Inflammatory macrophage treated with lipopolysaccharide for 4 hours (primary cell): ENCODE measurements around the gene SMIM36.
"Not testable (repeated sequence)": the region's sequence is repeated elsewhere in the genome, so short reads cannot be mapped to it uniquely, and the experiment has no call there.

ENCODE experiments used
- DNase-seq: peaks from one replicate; pipeline ENCODE4 v3.0.0-alpha.2; 2020

The SMIM36 gene

DNA sequence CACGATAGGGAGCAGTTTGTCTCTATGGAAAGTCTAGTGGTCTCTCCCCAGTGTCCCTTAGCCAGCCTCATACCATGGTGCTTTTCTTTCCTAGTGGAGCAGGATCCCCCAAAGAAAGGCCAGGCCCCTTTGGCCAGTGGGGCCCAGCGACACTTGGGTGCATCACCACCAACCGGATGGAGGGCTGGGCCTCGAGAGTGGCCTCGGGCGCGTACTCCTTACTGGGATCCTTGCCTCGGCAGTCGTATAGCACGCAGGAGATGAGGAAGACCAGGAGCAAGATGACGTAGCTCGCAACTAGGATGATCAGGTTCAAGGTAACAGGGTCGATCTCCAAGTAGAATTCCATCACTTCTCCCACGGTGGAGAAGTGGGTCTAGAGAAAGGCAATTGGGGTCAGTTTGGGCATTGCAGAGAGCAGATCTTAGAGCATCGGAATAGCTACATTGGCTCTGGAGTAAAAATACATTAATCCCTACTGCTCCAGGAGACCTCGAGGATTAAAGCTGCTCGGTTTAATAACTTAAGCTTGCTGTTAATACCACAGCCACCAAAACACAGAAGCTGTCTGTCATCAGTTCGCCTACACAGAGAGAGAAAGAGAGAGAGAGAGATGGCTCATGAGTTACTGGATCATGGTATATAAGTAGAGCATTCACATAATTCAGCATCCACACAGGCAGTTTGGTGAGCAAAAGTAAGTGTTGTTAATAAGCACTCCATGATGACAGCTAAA lies at the start of gene SMIM36:
TSS of gene SMIM36 (minus strand) at position 467 of the 736 bp plus-strand sequence.
- no peak for DNase-seq

DNA sequence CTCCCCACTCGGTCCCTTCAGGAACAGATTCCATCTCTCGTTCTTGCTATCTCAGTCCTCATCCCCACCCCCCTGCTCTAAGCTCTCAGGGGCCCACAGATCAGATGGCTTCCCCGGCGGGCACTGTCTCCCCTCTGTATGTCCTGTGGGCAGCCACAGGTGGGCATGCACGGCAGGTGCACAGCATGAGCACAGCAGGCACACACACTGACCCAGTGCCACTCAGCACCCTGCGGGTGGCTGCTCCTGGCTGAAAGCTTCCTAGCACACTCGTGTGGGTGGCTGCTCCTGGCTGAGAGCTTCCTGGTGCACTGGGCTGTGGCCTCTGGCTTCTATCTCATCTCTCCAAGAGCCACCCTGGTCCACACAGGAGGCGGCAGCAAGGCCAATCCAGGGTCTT lies 44.5 kb upstream of the SMIM36 start:
- DNase-seq: no peak

DNA sequence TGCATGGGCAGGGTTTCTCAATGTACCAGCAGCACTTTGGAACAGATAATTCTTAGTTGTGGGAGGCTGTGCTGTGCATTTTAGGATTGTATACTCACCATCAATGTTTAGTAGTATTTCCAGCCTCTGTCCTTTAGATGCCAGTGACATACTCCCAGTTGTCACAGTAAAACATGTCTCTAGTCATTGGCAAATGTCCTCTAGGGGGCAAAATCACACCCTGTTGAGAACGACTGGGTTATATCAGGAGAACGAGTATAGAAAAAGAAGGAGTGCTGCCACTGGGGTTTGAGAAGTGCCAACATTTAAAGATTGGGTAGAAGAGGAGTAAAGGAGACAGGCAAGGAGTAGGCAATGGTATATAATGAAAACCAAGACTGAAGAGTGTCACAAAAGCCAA lies 37.9 kb upstream of the SMIM36 start:
- no peak for DNase-seq

DNA sequence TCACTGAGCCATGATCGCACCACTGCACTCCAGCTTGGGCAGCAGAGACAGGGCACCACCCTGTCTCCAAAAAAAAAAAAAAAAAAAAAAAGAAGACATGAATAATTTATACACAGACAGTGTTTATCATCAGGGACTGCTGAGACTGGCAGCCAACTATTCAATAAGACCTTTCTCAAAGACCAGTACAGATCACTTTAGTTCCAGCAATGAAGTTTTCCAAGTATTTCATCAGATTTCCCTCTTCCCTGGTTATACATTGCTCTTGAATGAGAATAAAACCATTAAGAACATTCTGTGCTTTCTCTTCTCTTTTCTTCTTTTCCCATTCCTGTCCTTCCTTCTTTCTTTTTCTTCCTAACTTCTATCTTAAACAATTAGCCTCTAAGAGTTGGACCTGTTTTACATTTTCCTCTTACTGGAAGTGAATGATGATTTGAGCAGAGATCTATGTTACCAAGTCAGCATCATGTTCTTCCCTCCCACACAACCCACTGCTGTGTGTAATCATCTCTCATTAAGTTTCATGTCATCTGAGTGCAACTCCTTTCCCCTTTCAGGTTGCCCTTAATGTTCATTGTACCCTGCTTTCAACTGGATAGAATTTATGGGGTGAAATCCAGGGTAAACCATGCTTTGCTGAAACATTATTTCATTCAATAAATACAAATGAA lies 35.9 kb upstream of the SMIM36 start:
- DNase-seq: peak; percentile 80

DNA sequence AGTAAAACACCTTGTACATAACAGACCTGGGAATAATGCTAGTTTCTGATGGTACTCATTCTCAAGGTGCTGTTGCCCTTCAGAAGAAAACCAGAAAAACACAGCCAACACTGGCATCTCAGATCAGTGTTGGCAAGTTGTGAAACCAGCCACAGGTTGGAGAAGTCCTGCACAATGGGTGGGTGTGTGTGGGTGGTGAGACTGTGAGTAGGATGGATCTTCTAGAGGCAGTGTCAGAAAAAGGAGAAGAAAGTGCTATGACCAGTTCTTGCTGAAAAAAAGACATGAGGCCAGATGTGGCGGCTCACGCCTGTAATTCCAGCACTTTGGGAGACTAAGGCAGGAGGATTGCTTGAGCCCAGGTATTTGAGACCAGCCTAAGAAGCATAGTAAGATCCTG lies 35.2 kb upstream of the SMIM36 start:
- DNase-seq: peak; percentile 76

DNA sequence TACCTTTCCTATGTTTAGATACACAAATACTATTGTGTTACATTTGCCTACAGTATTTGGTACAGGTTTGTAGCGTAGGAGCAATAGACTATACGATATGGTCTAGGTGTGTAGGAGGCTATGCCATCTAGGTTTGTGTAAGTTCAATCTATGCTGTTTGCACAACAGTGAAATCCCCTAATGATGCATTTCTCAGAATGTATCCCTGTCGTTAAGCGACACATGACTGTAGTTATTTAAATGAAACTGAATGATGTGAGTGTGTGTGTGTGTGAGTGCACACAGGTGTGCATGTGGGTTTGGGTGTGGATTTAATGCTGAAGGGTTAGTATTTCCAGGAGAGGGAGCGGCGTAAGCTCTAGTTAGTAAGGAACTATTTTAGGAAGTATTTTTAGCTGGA lies 34.6 kb upstream of the SMIM36 start:
- DNase-seq: peak; percentile 71

DNA sequence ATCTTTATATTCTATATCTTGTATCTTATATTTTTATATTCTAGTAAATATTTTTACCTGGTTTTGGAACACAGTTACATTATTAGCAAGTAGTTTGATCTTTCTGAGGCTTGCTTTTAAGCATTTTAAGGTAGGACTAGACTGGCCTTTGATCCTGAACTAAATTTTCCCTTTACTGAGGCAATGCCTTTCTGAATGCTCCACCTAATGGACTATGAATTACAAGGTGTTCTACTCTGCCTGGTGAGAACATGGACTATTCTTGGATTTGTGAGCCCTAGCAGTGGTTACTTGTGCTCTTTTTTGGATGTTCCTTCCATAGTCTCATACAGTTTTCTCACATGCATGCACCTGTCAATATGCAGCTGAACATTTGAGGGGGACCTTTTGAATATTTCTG lies 32.5 kb upstream of the SMIM36 start:
- DNase-seq: no peak

DNA sequence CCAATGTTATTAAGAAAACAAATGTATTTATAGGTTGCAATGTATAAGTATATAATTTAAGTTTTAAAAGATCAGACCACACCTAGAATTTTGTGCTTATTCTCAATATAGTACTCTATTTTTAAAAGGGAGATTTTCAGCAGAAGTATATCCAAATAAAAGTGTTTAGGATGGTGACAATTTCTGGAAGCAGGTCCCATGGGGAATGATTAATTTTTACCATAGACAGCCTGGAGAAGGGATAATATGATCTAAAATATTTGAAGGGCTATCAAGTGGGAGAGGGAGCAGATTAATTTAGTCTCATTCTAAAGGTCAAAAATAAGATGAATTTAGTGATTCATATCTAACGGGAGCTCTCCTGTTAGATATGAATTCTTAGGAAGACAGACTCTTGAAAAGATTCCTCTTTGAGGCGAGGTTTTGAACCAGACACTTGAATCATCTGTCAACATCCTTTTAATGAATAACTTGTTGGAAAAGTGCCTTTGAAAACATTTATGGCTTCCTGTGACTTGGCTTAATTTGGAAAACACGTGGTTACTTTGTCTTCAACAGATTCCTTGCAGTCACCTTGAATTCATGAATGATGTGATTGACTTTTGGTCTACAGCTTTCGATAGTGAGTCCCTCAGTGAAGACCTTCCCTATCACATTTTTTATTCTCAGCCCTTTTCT lies 29.3 kb upstream of the SMIM36 start:
- DNase-seq: no peak

DNA sequence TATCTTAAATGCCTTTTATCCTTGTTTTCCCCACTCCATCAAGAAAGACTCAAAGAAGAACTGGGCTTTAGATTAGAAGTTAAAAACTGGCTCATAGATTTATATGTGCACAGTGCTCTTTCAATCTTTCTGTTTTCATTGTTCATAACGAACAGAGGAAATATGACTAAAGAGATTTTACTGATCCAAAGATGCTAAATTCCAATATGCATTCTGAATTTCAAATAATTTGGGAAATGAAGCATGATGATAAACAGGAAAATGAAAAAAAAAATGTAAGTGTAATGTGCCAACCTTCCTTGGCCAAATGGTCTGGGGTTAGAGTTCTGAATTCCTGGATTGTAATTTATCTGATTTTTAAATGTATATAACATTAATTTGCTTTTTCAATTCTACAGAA lies 25.0 kb upstream of the SMIM36 start:
- DNase-seq: no peak

DNA sequence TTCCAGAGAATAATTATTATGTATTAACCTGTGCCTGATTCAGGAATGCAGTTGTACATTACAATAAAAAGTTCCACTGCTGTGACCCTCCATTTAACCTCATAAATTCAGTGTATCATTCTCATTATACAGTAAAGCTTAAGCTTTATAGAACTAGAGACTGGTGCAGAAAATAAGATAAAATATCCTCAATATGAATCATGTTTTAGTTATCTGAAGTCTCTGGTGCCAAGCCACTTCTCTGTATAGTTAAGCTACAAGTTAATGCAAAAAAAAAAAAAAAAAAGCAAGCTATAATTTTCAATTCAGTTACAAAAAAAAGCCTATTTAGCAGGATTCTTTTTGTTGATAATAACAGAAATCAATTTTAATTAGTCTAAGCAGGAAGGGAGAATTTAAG lies 22.4 kb upstream of the SMIM36 start:
- DNase-seq: no peak

DNA sequence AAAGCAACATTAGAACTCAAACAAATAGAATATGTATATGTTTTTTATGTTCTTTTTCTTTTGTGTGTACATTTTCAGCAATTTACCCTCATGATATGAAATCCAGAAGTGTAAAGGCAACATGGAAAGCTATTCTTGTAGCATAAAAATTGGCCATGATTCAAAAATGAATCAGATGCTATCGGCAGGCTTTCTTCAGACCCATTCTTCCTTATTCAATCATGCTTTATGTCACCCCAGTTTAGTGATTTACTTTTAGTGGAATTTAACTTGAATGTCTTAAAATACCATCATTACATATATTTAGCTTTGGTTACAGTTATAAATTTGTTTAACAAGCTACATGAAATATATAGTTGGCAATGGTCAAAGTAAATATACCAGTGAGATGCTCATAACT lies 21.4 kb upstream of the SMIM36 start:
- no peak for DNase-seq

DNA sequence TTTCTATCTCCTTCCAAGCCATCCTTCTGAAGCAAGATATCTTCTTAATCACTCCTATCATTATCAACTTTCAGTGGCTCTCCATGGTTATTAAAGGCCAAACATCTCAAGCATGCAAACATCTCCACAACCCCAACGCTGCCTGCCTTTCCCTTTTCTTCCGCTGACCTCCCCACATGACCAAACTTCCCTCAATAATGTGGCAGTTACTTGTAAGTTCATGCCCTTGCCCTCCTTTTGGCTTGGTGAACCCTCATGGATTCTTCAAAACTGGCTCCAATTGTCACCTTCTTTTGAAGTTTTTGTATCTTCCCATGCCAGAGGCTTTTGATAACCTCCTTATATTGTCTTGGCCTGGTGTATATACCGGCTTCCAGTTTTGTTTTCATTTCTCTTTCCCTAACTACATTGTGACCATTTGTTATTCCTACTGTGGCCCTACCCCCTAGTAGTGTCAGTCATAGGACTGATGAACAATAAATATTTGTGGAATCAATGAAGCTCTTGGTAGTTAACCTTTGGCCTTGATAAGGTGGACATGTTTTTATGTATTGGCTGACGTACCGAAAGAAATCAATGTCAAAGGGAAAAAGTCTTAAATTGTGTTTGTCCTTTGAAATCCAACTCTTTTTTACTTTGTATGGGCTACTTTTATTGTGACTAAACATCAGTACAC lies 19.9 kb upstream of the SMIM36 start:
- no peak for DNase-seq

DNA sequence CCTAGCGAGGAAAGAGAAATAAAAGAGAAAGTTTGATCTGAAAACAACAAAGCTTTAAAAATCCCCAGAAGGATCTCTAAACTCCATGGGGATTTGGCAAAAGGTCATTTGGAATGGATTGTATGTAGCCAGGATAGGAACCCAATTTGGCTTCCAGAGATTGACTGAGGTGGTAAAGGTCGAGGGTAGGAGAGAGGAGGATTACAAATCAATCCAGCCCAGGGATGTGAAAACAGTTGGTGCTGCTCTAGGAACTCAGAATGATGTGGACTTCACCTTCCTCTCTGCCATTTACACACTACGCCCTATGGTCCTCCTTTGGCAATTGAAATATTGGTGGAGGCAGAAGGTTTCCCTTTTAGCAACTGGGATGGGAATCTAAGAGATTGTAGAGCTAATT lies 18.8 kb upstream of the SMIM36 start:
- no peak for DNase-seq

DNA sequence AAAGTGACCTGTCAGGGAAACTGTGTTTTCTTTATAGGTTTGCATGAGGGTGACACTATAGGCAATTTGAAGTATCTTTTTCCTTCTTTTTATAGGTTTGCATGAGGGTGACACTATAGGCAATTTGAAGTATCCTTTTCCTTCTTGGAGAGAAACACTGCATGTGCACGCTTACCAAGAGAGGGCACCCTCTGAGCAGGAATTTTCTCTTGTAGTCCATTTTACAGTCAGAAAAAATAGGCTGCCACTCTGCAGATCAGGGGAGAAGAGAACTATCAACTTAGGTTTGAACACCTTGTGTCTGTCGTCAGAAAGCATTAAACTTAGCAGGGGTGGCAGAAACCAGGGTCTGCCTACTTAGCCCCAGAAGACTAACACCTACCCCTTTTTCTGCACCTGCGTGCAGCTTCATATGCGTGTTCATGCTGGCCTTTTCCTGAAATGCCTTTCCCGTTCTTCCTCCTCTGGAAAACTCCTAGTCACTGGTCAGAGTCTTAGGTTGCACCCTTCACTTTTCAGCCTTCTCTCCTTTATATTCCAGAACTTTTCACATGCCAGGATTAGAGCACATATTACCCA lies 16.4 kb upstream of the SMIM36 start:
- DNase-seq: peak; percentile 60

DNA sequence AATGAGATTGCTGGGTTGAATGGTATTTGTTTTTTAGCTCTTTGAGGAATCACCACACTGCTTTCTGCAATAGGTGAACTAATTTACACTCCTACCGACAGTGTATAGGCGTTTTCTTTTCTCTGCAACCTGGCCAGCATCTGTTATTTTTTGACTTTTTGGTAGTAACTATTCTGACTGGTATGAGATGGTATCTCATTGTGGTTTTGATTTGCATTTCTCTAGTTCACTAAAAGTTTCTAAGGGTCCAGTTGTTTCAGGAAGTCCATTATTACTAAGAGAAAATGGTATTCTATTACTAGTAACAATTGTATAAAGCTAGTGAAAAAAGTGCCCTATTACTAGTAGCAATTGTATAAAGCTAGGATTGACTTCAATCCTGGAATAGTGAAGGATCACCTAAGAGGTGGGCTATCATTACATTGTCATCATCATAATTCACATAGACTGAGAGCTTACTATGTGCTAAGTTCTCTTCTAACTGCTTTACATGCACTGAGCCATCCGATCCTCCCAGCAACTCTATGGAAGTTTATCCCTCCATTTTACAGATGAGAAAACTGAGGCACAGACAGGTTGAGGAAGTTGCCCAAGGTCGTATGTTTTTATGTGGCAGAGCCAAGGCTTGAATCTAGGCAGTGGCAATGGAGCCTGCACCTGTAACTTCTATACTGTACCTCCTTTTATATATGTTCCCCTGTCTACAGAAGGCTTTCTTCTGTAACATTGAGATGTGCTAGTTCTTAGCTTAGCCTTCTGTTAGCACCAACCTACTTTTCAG lies 13.4 kb upstream of the SMIM36 start:
- DNase-seq: no peak

DNA sequence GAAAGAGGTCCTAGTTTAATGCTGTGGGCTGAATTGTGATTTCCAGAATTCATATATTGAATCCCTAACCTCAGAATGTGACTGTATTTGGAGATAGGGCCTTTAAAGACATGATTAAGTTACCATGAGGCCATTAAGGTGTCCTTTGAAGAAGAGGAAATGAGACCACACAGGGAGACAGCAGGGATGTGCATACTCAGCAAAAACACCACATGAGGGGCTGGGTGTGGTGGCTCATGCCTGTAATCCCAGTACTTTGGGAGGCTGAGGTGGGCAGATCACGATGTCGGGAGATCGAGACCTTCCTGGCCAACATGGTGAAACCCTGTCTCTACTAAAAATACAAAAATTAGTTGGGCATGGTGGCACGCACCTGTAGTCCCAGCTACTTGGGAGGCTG lies 11.8 kb upstream of the SMIM36 start:
- DNase-seq: not testable (repeated sequence)

DNA sequence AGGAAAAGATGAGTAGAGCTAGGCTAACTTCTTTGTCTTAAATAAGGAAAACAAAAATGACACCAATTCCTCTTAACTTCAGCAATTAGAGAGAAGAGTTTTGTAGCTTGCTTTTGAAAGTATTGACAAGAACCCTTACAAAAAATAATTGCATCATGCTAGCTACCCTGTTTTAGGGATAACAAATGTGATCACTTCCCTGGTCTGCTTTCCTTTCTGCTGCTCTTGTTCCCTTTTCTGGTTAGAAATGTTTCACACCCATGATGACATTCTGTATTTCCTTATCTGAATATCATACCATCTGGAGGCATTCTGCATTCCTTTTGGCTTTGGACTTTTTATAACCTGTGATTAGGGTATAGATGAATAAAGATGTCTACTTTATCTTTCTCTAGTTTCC lies 9.9 kb upstream of the SMIM36 start:
- peak; percentile 91 for DNase-seq

DNA sequence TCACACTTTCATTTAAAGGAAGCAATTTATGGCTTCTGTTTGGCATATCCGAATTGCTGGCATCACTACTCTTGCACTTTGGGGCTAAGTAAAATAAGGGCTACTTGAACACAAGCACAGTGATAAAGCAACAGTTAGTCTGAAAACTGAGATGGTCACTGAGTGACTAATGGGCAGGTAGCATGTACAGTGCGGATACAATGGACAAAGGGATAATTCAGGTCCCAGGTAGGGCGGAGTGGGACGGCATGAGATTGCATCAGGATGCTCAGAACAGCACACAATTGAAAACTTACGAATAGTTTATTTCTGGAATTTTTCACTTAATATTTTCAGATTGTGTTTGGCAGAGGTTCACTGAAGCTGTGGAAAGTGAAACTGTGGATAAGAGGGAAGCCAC lies 9.2 kb upstream of the SMIM36 start:
- peak; percentile 15 for DNase-seq

DNA sequence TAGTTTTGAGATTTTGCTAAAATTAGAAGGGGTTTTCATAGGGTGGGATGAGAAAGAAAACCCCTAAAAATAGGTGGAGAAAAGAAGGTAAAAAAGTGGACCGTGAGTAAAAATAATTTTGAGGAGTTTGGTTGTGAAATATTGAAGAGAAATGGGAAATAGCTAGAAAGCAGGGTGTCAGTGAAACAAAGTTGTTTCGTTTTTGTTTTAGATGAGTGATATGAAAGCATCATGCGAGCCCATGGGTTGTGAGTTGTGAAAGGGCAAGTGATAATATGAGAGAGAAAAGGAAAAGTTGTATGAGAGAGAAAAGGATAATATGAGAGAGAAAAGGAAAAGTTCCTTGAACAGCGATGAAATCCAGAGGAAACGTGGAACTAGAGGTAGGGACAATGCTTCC lies 7.3 kb upstream of the SMIM36 start:
- DNase-seq: peak; percentile 82

DNA sequence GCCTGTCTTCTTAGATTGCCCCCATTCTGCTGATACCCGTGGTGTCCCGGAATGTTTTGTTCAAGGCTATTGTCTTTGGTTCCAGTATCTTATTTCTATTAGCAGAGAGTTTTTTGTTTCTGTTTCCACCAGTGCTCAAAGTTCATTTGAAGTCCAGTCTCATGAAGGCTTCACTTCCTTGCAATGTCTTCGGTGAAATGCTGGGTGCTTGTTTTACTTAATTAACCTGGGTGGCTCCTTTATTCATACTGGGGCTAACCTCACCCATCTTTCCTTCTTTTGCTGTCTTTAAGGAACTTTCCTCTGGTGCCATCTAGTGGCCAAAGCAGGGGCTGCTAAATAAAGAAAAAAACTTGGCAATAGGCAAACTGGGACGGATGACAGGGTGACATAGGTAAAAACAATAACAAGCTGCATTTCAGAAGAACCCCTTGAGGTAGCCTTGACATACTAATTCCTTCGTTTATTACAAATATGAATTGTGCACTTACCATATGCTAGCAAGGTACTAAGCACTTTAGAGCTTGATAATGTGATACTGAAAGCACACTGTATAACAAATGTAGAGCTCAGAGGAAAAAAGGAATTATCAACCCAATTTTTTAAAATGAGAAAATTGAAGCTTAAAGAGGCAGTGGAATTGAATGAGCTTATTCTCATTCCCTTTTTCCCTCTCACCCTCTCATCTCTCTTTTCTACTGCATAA lies 2.8 kb upstream of the SMIM36 start:
- DNase-seq: peak; percentile 70

DNA sequence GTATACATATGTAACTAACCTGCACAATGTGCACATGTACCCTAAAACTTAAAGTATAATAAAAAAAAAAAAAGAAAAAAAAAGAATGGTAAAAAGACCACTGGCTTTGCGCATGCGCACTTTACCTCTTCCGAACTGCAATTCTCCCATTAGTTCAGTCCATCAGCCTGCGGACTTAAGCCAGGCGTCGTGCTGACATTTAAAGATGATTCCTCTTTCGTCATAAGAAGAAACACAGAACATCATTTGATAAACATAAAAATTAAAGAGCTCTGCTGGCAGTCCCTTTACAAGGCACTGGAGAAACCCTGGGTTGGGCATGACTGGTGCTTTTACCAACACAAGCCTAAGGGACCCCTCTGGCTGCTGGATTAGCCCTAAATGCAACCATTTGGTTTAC lies 3.6 kb downstream of the SMIM36 start:
- DNase-seq: not testable (repeated sequence)

DNA sequence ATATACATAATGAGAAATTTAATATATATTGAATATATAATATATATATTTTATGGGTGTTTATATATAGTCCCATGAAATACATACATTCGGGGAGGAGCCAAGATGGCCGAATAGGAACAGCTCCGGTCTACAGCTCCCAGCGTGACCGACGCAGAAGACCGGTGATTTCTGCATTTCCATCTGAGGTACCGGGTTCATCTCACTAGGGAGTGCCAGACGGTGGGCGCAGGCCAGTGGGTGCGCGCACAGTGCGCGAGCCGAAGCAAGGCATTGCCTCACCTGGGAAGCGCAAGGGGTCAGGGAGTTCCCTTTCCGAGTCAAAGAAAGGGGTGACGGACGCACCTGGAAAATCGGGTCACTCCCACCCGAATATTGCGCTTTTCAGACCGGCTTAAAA lies 9.6 kb downstream of the SMIM36 start:
- DNase-seq: not testable (repeated sequence)
